Prostate gland (tissue), 2 donors: ENCODE data around the gene LAS1L. TPM values are rescaled to one million over a fixed set of nuclear protein-coding genes. Genes with fewer than 3 reads are reported as not detected.
"Not testable (repeated sequence)": the region's sequence is repeated elsewhere in the genome, so short reads cannot be mapped to it uniquely, and the experiment has no call there.

Source experiments
- DNase-seq: peaks from one replicate; pipeline ENCODE4 v3.0.0-alpha.2; 2019; ENCODE audit warnings: low spot score
- H3K27ac ChIP-seq, 2 donors: fragments of 200-600 bp; sonication (generic); 2 replicates each; pipeline ENCODE4 v1.5.1; 2017 to 2019
- H3K27me3 ChIP-seq: fragments of 200-600 bp; sonication (generic); replicated peaks from 2 replicates; pipeline ENCODE4 v1.5.1; 2019; ENCODE audit not compliant: insufficient read depth
- H3K36me3 ChIP-seq, 2 donors: fragments of 200-600 bp; sonication (generic); 1 replicate in 1 of 2; 2 replicates in 1 of 2; pipeline versions ENCODE4 v1.5.1 to v1.8.1; 2017 to 2019
- H3K4me1 ChIP-seq: fragments of 200-600 bp; sonication (generic); replicated peaks from 2 replicates; pipeline ENCODE4 v1.5.1; 2019
- H3K4me3 ChIP-seq, 2 donors: fragments of 200-600 bp; sonication (generic); 2 replicates each; pipeline ENCODE4 v1.5.1; 2017 to 2019
- H3K9me3 ChIP-seq: fragments of 200-600 bp; sonication (generic); 2 replicates; pipeline ENCODE4 v1.5.1; 2017
- POLR2A ChIP-seq: fragments of 450-650 bp; IDR thresholded peaks from one replicate; pipeline ENCODE4 v1.6.1; 2016; ENCODE audit warnings: antibody characterized with exemption, mild to moderate bottlenecking
- POLR2AphosphoS5 ChIP-seq: sonication (generic); formaldehyde crosslinking; IDR thresholded peaks from one replicate; pipeline ENCODE4 v1.6.1; 2017; ENCODE audit warnings: antibody characterized with exemption
- WGBS: methylation state at CpG from one replicate; pipeline ENCODE4 v1.1.5; 2018; 5-methylcytosine and 5-hydroxymethylcytosine counted together
- intact Hi-C: fragments of 100-400 bp; cut with DNase I; formaldehyde crosslinking; loops from one replicate; pipeline ENCODE4 v1.14.2; 2022
- total RNA-seq, 2 donors: library from RNA; depleted of rRNA; stranded (reverse); fragments of >200 nt; gene quantifications; one replicate each; pipeline ENCODE4 v1.1.0, GENCODE V29; 2016
- TF ChIP-seq, protein P1 (sequence below), 4 experiments: fragments of 200-600 bp in 2 of 4; fragments of 450-650 bp in 2 of 4; sonication (generic) in 2 of 4; IDR thresholded peaks; 1 replicate in 3 of 4; 2 replicates in 1 of 4; pipeline ENCODE4 v1.5.1; 2016 to 2019; ENCODE audit warnings: antibody characterized with exemption in 4 of 4, mild to moderate bottlenecking in 2 of 4, moderate library complexity in 2 of 4

Gene LAS1L
- total RNA-seq, 2 donors from 2014 or later: 23.5 to 57.3 TPM

GRCh38 chrX:65502618-65503017 lies 32.0 kb downstream of the LAS1L start:
- Histone ChIP-seq H3K27me3 (no peaks in the 10 kb centered on the region), H3K36me3 (no peaks in the 10 kb centered on the region), H3K4me3 (no peak overlapping the region), H3K4me1 (no peaks in the 10 kb centered on the region), H3K9me3 (no peaks in the 10 kb centered on the region), H3K27ac (no peak overlapping the region)
- intact Hi-C loops: no loop called here
- DNase-seq: no peak
- TF ChIP-seq POLR2AphosphoS5 (no peak), POLR2A (no peak)
- TF ChIP-seq, protein P1, sequence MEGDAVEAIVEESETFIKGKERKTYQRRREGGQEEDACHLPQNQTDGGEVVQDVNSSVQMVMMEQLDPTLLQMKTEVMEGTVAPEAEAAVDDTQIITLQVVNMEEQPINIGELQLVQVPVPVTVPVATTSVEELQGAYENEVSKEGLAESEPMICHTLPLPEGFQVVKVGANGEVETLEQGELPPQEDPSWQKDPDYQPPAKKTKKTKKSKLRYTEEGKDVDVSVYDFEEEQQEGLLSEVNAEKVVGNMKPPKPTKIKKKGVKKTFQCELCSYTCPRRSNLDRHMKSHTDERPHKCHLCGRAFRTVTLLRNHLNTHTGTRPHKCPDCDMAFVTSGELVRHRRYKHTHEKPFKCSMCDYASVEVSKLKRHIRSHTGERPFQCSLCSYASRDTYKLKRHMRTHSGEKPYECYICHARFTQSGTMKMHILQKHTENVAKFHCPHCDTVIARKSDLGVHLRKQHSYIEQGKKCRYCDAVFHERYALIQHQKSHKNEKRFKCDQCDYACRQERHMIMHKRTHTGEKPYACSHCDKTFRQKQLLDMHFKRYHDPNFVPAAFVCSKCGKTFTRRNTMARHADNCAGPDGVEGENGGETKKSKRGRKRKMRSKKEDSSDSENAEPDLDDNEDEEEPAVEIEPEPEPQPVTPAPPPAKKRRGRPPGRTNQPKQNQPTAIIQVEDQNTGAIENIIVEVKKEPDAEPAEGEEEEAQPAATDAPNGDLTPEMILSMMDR (IDR thresholded peaks at IDR 0.05): no peak
- 94% methylated on average over 11 of the region's 11 CpGs for WGBS

- intact Hi-C loops: no loop called here
- no peaks in the 10 kb centered on the region for H3K27me3 ChIP-seq
- WGBS: 89% methylated on average over 1 of the region's 1 CpG
- H3K36me3 ChIP-seq: no peaks in the 10 kb centered on the region
- H3K4me3 ChIP-seq: no peak overlapping the region
- H3K9me3 ChIP-seq: no peaks in the 10 kb centered on the region
- TF ChIP-seq POLR2A (no peak), POLR2AphosphoS5 (no peak)
- TF ChIP-seq, protein P1 (IDR thresholded peaks at IDR 0.05): no peak
- no peaks in the 10 kb centered on the region for H3K4me1 ChIP-seq
- H3K27ac ChIP-seq: no peak overlapping the region
- DNase-seq: no peak
Measured at GRCh38 chrX:65493431-65493830, 41.2 kb downstream of the LAS1L start.

- WGBS: 91% methylated on average over 3 of the region's 3 CpGs
- TF ChIP-seq POLR2AphosphoS5: no peak
- no peak for TF ChIP-seq POLR2A
- TF ChIP-seq, protein P1 (IDR thresholded peaks at IDR 0.05): no peak
Measured at GRCh38 chrX:65491620-65492019, 43.0 kb downstream of the LAS1L start.

GRCh38 chrX:65488495-65488894 lies 46.1 kb downstream of the LAS1L start:
- no peaks in the 10 kb centered on the region for H3K4me1 ChIP-seq
- H3K27me3 ChIP-seq: no peaks in the 10 kb centered on the region
- H3K27ac ChIP-seq: no peak overlapping the region
- no peaks in the 10 kb centered on the region for H3K9me3 ChIP-seq
- H3K36me3 ChIP-seq: no peaks in the 10 kb centered on the region
- TF ChIP-seq, protein P1 (IDR thresholded peaks at IDR 0.05): no peak
- TF ChIP-seq POLR2A: no peak
- no peak for TF ChIP-seq POLR2AphosphoS5
- intact Hi-C loops: no loop called here
- no peak for DNase-seq
- no peak overlapping the region for H3K4me3 ChIP-seq
- 48% methylated on average over 5 of the region's 5 CpGs for WGBS

More at GRCh38 chrX:65491620-65492019, 43.0 kb downstream of the LAS1L start:
- Histone ChIP-seq H3K36me3 (no peaks in the 10 kb centered on the region), H3K4me1 (no peaks in the 10 kb centered on the region), H3K27ac (no peak overlapping the region), H3K27me3 (no peaks in the 10 kb centered on the region), H3K9me3 (no peaks in the 10 kb centered on the region), H3K4me3 (no peak overlapping the region)
- DNase-seq: no peak
- intact Hi-C loops: no loop called here

- Histone ChIP-seq H3K4me3 (no peak overlapping the region), H3K9me3 (no peaks in the 10 kb centered on the region), H3K27me3 (no peaks in the 10 kb centered on the region), H3K36me3 (no peaks in the 10 kb centered on the region), H3K27ac (no peak overlapping the region), H3K4me1 (no peaks in the 10 kb centered on the region)
- TF ChIP-seq POLR2A (no peak), POLR2AphosphoS5 (no peak)
- TF ChIP-seq, protein P1 (IDR thresholded peaks at IDR 0.05): no peak
- DNase-seq: no peak
- intact Hi-C loops: no loop called here
- WGBS: 49% methylated on average over 3 of the region's 3 CpGs
Measured at GRCh38 chrX:65480960-65481359, 53.6 kb downstream of the LAS1L start.

DNA sequence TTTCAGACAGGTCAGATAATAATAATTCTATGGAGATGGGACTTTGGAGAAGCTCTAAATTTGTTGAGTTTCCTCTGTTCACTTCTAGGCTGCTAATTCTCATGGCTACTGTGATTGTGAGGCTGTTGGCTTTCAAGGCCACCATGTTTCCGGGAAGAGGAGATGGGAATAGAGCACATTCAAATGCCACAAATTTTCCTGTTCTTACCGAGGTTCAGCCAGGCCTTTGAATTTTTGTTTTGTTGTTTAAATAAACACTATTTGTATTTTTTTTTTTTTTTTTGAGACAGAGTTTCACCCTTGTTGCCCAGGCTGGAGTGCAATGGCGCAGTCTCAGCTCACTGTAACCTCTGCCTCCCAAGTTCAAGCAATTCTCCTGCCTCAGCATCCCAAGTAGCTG lies 55.5 kb downstream of the LAS1L start:
- H3K27ac ChIP-seq, H3K27me3 ChIP-seq, H3K36me3 ChIP-seq, H3K9me3 ChIP-seq, H3K4me1 ChIP-seq, H3K4me3 ChIP-seq, DNase-seq, intact Hi-C loops: not testable (repeated sequence)
- WGBS: 94% methylated on average over 3 of the region's 3 CpGs
